Endothelial cell of umbilical vein (primary cell): Measurements from ENCODE around the gene STARD5.

Experiments used
- EZH2 ChIP-seq: IDR thresholded peaks from 2 replicates; pipeline ENCODE4 v1.6.1; 2012; ENCODE audit warnings: borderline replicate concordance, low read depth, mild to moderate bottlenecking, moderate library complexity, low read length, inconsistent platforms; ENCODE audit not compliant: severe bottlenecking
- FOS ChIP-seq: IDR thresholded peaks from 2 replicates; pipeline ENCODE4 v1.6.1; 2011; ENCODE audit warnings: mild to moderate bottlenecking, low read length, moderate library complexity, borderline replicate concordance; ENCODE audit not compliant: insufficient read depth
- MYC ChIP-seq: IDR thresholded peaks from one replicate; pipeline ENCODE4 v1.6.1; 2011; ENCODE audit warnings: mild to moderate bottlenecking, low read depth, low read length
- POLR2A ChIP-seq: IDR thresholded peaks from 2 replicates; pipeline ENCODE4 v1.6.1; 2012; ENCODE audit warnings: low read depth, mild to moderate bottlenecking, control low read depth, low read length
- POLR2AphosphoS5 ChIP-seq: IDR thresholded peaks from 2 replicates; pipeline ENCODE4 v1.6.1; 2012; ENCODE audit warnings: low read depth, mild to moderate bottlenecking, control low read depth, low read length, moderate library complexity; ENCODE audit not compliant: insufficient read depth
- TF ChIP-seq, protein P1 (sequence below), 2 donors: IDR thresholded peaks; 1 replicate in 1 of 2; 2 replicates in 1 of 2; pipeline ENCODE4 v1.5.1; 2011; ENCODE audit warnings: low read length in 2 of 2, mild to moderate bottlenecking in 2 of 2, moderate library complexity in 2 of 2, control low read depth in 1 of 2, inconsistent platforms in 1 of 2, low read depth in 1 of 2; ENCODE audit not compliant: insufficient read depth in 1 of 2; ENCODE audit errors: extremely low read depth in 1 of 2

GRCh38 chr15:81334768-81335435, 11.0 kb upstream of the STARD5 start:
- TF ChIP-seq, protein P1, sequence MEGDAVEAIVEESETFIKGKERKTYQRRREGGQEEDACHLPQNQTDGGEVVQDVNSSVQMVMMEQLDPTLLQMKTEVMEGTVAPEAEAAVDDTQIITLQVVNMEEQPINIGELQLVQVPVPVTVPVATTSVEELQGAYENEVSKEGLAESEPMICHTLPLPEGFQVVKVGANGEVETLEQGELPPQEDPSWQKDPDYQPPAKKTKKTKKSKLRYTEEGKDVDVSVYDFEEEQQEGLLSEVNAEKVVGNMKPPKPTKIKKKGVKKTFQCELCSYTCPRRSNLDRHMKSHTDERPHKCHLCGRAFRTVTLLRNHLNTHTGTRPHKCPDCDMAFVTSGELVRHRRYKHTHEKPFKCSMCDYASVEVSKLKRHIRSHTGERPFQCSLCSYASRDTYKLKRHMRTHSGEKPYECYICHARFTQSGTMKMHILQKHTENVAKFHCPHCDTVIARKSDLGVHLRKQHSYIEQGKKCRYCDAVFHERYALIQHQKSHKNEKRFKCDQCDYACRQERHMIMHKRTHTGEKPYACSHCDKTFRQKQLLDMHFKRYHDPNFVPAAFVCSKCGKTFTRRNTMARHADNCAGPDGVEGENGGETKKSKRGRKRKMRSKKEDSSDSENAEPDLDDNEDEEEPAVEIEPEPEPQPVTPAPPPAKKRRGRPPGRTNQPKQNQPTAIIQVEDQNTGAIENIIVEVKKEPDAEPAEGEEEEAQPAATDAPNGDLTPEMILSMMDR (IDR thresholded peaks at IDR 0.05; ENCODE audit: extremely low read depth in 1 of 2, insufficient read depth in 1 of 2, low read depth in 1 of 2, low read length in 2 of 2): no peak
- TF ChIP-seq POLR2A (no peak), EZH2 (no peak), POLR2AphosphoS5 (no peak), FOS (no peak), MYC (no peak)
